ENCODE results near the gene DLEU7. TPM values are rescaled to one million over a fixed set of nuclear protein-coding genes. Genes with fewer than 3 reads are reported as not detected.

Gene DLEU7
- total RNA-seq, 4 donors from 2014 or later = 1.2 TPM; not detected in 3

DNA sequence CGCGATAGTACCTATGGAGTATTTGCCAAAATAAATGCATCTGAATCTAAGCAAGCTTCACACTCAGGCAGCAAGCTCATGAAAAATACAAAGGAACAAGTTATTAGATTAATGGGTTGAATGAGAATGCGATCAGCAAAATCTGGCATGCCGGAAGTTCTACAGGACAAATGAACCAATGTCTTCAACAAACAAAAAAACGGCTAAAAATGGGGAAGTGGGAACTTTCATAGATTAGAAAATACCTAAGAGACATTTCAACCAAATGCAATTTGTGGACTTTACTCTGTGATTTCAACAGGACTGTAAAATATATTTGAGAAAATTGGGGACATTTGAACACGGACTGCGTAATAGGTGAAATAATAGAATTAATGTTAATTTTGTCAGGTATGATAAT is 43.7 kb upstream of the DLEU7 start:
- Histone ChIP-seq H3K4me1 (no peaks in the 10 kb centered on the region), H3K4me3 (no peak overlapping the region), H3K9me3 (no peaks in the 10 kb centered on the region), H3K36me3 (no peaks in the 10 kb centered on the region), H3K27ac (no peak overlapping the region), H3K27me3 (no peaks in the 10 kb centered on the region)
- no peak for DNase-seq
- TF ChIP-seq, protein P1, sequence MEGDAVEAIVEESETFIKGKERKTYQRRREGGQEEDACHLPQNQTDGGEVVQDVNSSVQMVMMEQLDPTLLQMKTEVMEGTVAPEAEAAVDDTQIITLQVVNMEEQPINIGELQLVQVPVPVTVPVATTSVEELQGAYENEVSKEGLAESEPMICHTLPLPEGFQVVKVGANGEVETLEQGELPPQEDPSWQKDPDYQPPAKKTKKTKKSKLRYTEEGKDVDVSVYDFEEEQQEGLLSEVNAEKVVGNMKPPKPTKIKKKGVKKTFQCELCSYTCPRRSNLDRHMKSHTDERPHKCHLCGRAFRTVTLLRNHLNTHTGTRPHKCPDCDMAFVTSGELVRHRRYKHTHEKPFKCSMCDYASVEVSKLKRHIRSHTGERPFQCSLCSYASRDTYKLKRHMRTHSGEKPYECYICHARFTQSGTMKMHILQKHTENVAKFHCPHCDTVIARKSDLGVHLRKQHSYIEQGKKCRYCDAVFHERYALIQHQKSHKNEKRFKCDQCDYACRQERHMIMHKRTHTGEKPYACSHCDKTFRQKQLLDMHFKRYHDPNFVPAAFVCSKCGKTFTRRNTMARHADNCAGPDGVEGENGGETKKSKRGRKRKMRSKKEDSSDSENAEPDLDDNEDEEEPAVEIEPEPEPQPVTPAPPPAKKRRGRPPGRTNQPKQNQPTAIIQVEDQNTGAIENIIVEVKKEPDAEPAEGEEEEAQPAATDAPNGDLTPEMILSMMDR (IDR thresholded peaks at IDR 0.05) = no peak
- TF ChIP-seq POLR2A (IDR thresholded peaks at IDR 0.05) = no peak

DNA sequence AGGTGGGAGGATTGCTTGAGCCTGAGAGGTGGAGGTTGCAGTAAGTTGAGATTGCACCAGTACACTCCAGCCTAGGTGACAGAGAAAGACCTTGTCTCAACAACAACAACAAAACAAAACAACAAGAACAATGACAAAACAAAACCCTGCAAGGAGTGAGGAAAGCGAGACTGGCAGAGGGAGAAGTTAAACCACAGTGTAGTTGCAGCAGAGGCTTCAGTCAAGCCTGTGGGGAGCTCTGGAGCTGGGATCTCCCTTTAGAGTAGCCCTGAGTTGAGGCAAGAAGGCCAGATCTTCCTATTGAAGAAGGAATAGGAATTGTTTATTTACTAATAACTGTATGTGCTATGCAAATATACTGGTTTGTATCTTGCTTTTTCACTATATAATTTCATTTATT is 40.8 kb upstream of the DLEU7 start:
- no peaks in the 10 kb centered on the region for H3K4me1 ChIP-seq
- no peaks in the 10 kb centered on the region for H3K9me3 ChIP-seq
- H3K27me3 ChIP-seq = no peaks in the 10 kb centered on the region
- TF ChIP-seq, protein P1 (IDR thresholded peaks at IDR 0.05) = no peak
- TF ChIP-seq POLR2A (IDR thresholded peaks at IDR 0.05) = no peak
- no peak for DNase-seq
- H3K36me3 ChIP-seq = no peaks in the 10 kb centered on the region
- H3K4me3 ChIP-seq = no peak overlapping the region
- H3K27ac ChIP-seq = no peak overlapping the region

DNA sequence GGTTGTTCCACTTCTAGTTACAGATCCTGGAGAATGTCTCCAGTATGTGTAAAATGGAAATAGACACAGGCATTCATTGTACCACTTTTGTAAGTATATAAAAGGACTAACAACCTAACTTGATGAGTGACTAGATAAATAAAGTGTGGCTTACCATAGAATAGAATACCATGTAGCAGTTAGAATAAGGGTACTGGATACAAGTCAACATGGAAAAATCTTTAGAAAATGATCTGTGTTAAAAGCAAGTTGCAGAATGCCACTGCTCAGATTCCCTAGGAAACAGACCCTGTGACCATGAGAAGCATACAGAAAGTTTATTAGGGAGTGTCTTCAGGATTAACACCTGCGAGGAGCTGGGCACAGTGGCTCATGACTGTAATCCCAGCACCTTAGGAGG is 40.2 kb upstream of the DLEU7 start:
- TF ChIP-seq, protein P1 (IDR thresholded peaks at IDR 0.05) = no peak
- TF ChIP-seq POLR2A (IDR thresholded peaks at IDR 0.05) = no peak
- Histone ChIP-seq H3K4me1 (no peaks in the 10 kb centered on the region), H3K36me3 (no peaks in the 10 kb centered on the region), H3K4me3 (no peak overlapping the region), H3K27me3 (no peaks in the 10 kb centered on the region), H3K27ac (no peak overlapping the region), H3K9me3 (no peaks in the 10 kb centered on the region)
- DNase-seq = no peak

DNA sequence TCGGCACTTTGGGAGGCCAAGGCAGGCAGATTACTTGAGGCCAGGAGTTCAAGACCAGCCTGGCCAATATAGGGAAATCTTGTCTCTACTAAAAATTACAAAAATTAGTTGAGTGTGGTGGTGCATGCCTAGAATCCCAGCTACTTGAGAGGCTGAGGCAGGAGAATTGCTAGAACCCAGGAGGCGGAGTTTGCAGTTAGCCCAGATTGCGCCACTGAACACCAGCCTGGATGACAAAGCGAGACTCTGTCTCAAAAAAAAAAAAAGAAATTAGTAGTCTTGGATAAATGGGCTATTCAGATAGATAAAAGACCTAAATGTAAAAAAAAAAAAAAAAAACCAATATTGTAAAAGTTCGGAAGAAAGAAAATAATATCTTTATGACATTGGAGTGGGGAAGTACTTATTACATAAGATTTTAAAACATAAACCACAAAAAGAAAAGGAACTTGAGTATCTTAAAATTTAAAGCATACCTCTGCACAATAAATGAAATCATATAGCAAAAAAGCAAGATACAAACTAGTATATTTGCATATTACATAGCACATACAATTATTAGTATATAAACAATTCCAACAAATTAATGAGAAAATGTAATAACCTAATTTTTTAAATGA is 39.4 kb upstream of the DLEU7 start:
- H3K27ac ChIP-seq = no peak overlapping the region
- H3K4me3 ChIP-seq = no peak overlapping the region
- TF ChIP-seq, protein P1 (IDR thresholded peaks at IDR 0.05) = no peak
- TF ChIP-seq POLR2A (IDR thresholded peaks at IDR 0.05) = no peak
- no peaks in the 10 kb centered on the region for H3K36me3 ChIP-seq
- H3K9me3 ChIP-seq = no peaks in the 10 kb centered on the region
- no peaks in the 10 kb centered on the region for H3K27me3 ChIP-seq
- no peaks in the 10 kb centered on the region for H3K4me1 ChIP-seq
- no peak for DNase-seq

DNA sequence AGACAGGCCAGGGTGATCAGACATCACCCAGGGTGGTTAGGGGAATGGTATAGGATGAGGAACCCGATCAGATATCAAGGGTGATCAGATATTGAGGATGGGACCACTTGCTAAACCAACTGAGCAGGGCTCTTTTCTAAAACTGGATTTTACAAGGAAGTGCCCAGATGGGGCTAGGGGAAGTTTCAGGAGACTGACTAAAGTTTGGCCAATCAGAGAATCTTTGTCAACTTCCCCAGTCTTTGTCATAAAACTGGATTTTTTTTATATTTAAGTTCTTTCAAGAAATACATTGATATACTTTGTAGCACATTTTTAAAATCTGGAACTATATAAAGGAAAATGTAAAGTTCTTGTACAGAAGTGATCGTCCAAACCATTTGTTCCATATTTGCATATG is 30.5 kb upstream of the DLEU7 start:
- H3K36me3 ChIP-seq = no peaks in the 10 kb centered on the region
- DNase-seq = no peak
- no peak overlapping the region for H3K27ac ChIP-seq
- no peaks in the 10 kb centered on the region for H3K9me3 ChIP-seq
- no peak overlapping the region for H3K4me3 ChIP-seq
- no peaks in the 10 kb centered on the region for H3K27me3 ChIP-seq
- TF ChIP-seq POLR2A (IDR thresholded peaks at IDR 0.05) = no peak
- TF ChIP-seq, protein P1 (IDR thresholded peaks at IDR 0.05) = no peak
- no peaks in the 10 kb centered on the region for H3K4me1 ChIP-seq

DNA sequence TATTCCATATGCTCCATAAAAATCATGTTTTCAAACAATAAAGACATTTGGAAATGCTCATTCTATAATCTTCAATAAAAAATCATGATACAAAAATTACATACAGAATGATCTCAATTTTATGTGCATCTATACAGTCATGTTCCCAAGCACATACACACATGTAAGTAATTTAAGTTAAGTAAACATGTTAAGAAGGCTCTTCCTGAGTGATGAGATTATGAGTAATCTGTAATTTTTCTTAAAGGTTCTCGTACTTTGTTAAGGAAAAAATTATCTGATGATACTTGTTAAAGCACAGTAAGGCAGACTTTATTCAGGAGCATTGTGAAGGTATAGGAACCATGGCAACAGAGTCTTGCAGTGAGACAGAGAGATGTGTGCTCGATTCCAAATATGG is 30.0 kb upstream of the DLEU7 start:
- Histone ChIP-seq H3K4me1 (no peaks in the 10 kb centered on the region), H3K36me3 (no peaks in the 10 kb centered on the region), H3K27ac (no peak overlapping the region), H3K4me3 (no peak overlapping the region), H3K9me3 (no peaks in the 10 kb centered on the region), H3K27me3 (no peaks in the 10 kb centered on the region)
- TF ChIP-seq, protein P1 (IDR thresholded peaks at IDR 0.05) = no peak
- DNase-seq = no peak

Data from Peyer's patch (tissue), 4 donors.